SK-N-SH (cell line): Measurements from ENCODE around the gene THBS2. TPM values are rescaled to one million over a fixed set of nuclear protein-coding genes. Genes with fewer than 3 reads are reported as not detected.

Experiments used
- CTCF ChIA-PET: fragments of 300-600, 350-600 bp; formaldehyde crosslinking; extraction: SDS; loops from one replicate; lab custom pipeline; 2021; lab: Yijun Ruan, JAX
- POLR2A ChIA-PET: fragments of 350-600 bp; sonication (Branson Sonifier 250); formaldehyde crosslinking; extraction: SDS; loops from one replicate; lab custom pipeline; 2020; ENCODE audit warnings: antibody characterized with exemption, inconsistent platforms; lab: Yijun Ruan, JAX
- DNase-seq: peaks from one replicate; pipeline ENCODE4 v3.0.0; 2012
- H2AFZ ChIP-seq: fragments of 200-600 bp; sonication (generic); 2 replicates; pipeline ENCODE4 v1.8.1; 2016; ENCODE audit warnings: antibody characterized with exemption, mild to moderate bottlenecking, low read depth
- H3F3A ChIP-seq: fragments of 200-600 bp; sonication (generic); replicated peaks from 2 replicates; pipeline ENCODE3; 2016; ENCODE audit warnings: antibody characterized with exemption, mild to moderate bottlenecking; ENCODE audit not compliant: insufficient read depth
- H3K27ac ChIP-seq, 2 experiments: fragments of 200-500 bp in 1 of 2; fragments of 200-600 bp in 1 of 2; sonication (Bioruptor generic) in 1 of 2; sonication (generic), shearing (Covaris generic) in 1 of 2; 2 replicates each; pipeline versions ENCODE4 v1.5.1 to v1.6.1; 2014 to 2016; ENCODE audit warnings: low read depth in 2 of 2, inconsistent platforms in 1 of 2, low read length in 1 of 2, mild to moderate bottlenecking in 1 of 2, mixed read lengths in 1 of 2
- H3K27me3 ChIP-seq: fragments of 200-600 bp; sonication (generic), shearing (Covaris generic); 2 replicates; pipeline ENCODE4 v1.6.1; 2016; ENCODE audit warnings: mixed run types; ENCODE audit not compliant: insufficient read depth
- H3K36me3 ChIP-seq, 2 experiments: fragments of 200-500 bp in 1 of 2; fragments of 200-600 bp in 1 of 2; sonication (Bioruptor generic) in 1 of 2; sonication (generic) in 1 of 2; replicated peaks in 1 of 2; 2 replicates each; pipeline versions ENCODE3 to v1.5.1; 2014 to 2016; ENCODE audit warnings: low read length in 1 of 2, mild to moderate bottlenecking in 1 of 2; ENCODE audit not compliant: insufficient read depth in 2 of 2, control insufficient read depth in 1 of 2
- H3K4me1 ChIP-seq, 2 experiments: fragments of 200-500 bp in 1 of 2; fragments of 200-600 bp in 1 of 2; sonication (Bioruptor generic) in 1 of 2; sonication (generic), shearing (Covaris generic) in 1 of 2; 2 replicates each; pipeline versions ENCODE4 v1.5.1 to v1.6.1; 2014 to 2016; ENCODE audit warnings: low read depth in 1 of 2, low read length in 1 of 2, mixed run types in 1 of 2; ENCODE audit not compliant: insufficient read depth in 2 of 2, control insufficient read depth in 1 of 2
- H3K4me2 ChIP-seq: fragments of 200-600 bp; sonication (generic), shearing (Covaris generic); 2 replicates; pipeline ENCODE4 v1.6.1; 2017; ENCODE audit warnings: mixed run types
- H3K4me3 ChIP-seq, 2 experiments: fragments of 200-500 bp in 1 of 2; fragments of 200-600 bp in 1 of 2; sonication (Bioruptor generic) in 1 of 2; sonication (generic), shearing (Covaris generic) in 1 of 2; 2 replicates each; pipeline versions ENCODE4 v1.5.1 to v1.8.1; 2014 to 2016; ENCODE audit warnings: low read depth in 2 of 2, inconsistent platforms in 1 of 2, low read length in 1 of 2, mild to moderate bottlenecking in 1 of 2, mixed read lengths in 1 of 2, moderate library complexity in 1 of 2
- H3K79me2 ChIP-seq: fragments of 200-600 bp; sonication (generic); 2 replicates; pipeline ENCODE4 v1.8.1; 2017; ENCODE audit warnings: mild to moderate bottlenecking; ENCODE audit not compliant: insufficient read depth
- H3K9ac ChIP-seq: fragments of 200-600 bp; sonication (generic); 2 replicates; pipeline ENCODE4 v1.6.1; 2017; ENCODE audit warnings: mixed run types
- H3K9me2 ChIP-seq: fragments of 200-600 bp; sonication (generic); 2 replicates; pipeline ENCODE4 v1.6.1; 2017; ENCODE audit warnings: mixed run types
- H3K9me3 ChIP-seq: fragments of 200-600 bp; sonication (generic); 2 replicates; pipeline ENCODE4 v1.6.1; 2017; ENCODE audit warnings: mixed run types, mild to moderate bottlenecking, moderate library complexity
- H4K20me1 ChIP-seq: fragments of 200-600 bp; sonication (generic); 2 replicates; pipeline ENCODE4 v1.6.1; 2017; ENCODE audit warnings: mild to moderate bottlenecking, mixed run types; ENCODE audit not compliant: insufficient read depth
- EP300 ChIP-seq, 2 experiments: IDR thresholded peaks; 2 replicates each; pipeline versions ENCODE4 v1.4.0 to v1.6.1; 2012; ENCODE audit warnings: borderline replicate concordance in 1 of 2, low read depth in 1 of 2, low read length in 1 of 2
- EZH2phosphoT487 ChIP-seq: fragments of 200-600 bp; sonication (generic); IDR thresholded peaks from 2 replicates; pipeline ENCODE4 v1.6.1; 2017; ENCODE audit warnings: low read depth, mixed run types, mild to moderate bottlenecking, antibody characterized with exemption, moderate library complexity, borderline replicate concordance
- FOSL2 ChIP-seq: IDR thresholded peaks from 2 replicates; pipeline ENCODE4 v1.4.0; 2012; ENCODE audit warnings: low read depth, mild to moderate bottlenecking, moderate library complexity, borderline replicate concordance
- FOXJ3 ChIP-seq: sonication (generic); formaldehyde crosslinking; IDR thresholded peaks from 2 replicates; pipeline ENCODE4 v1.5.1; 2020; ENCODE audit warnings: mild to moderate bottlenecking, missing genetic modification reagents
- GABPA ChIP-seq: IDR thresholded peaks from 2 replicates; pipeline ENCODE4 v1.4.0; 2012; ENCODE audit warnings: low read depth, mild to moderate bottlenecking
- GATA2 ChIP-seq: sonication (generic); formaldehyde crosslinking; IDR thresholded peaks from 2 replicates; pipeline ENCODE4 v1.5.0; 2020; ENCODE audit warnings: mild to moderate bottlenecking, missing genetic modification reagents
- MXI1 ChIP-seq: IDR thresholded peaks from 2 replicates; pipeline ENCODE4 v1.6.1; 2012; ENCODE audit warnings: mild to moderate bottlenecking, low read depth, low read length, improper control_type of control experiment
- NRF1 ChIP-seq: IDR thresholded peaks from 2 replicates; pipeline ENCODE4 v1.6.1; 2012; ENCODE audit warnings: low read depth, mild to moderate bottlenecking, low read length
- POLR2AphosphoS5 ChIP-seq: IDR thresholded peaks from 2 replicates; pipeline ENCODE4 v1.6.1; 2012; ENCODE audit warnings: low read depth, low read length
- RCOR1 ChIP-seq: fragments of 150-350 bp; IDR thresholded peaks from 2 replicates; pipeline ENCODE4 v1.6.1; 2017; ENCODE audit warnings: antibody characterized with exemption, low read length
- RXRA ChIP-seq: IDR thresholded peaks from 2 replicates; pipeline ENCODE4 v1.4.0; 2012; ENCODE audit warnings: low read depth, mild to moderate bottlenecking, borderline replicate concordance
- SIN3A ChIP-seq: IDR thresholded peaks from 2 replicates; pipeline ENCODE4 v1.6.1; 2012; ENCODE audit warnings: low read depth, mild to moderate bottlenecking, low read length, moderate library complexity, borderline replicate concordance
- TEAD4 ChIP-seq: IDR thresholded peaks from 2 replicates; pipeline ENCODE4 v1.4.0; 2012; ENCODE audit warnings: mild to moderate bottlenecking, borderline replicate concordance; ENCODE audit not compliant: insufficient read depth
- YY1 ChIP-seq: IDR thresholded peaks from 2 replicates; pipeline ENCODE4 v1.4.0; 2012; ENCODE audit warnings: low read depth, mild to moderate bottlenecking
- WGBS: methylation state at CpG from one replicate; pipeline ENCODE4 v1.1.6; 2017; ENCODE audit warnings: low lambda C conversion rate; 5-methylcytosine and 5-hydroxymethylcytosine counted together
- polyA plus RNA-seq, 3 experiments: library from polyadenylated mRNA; depleted of rRNA; stranded (reverse); fragments of >200 nt; gene quantifications; 2 replicates each; pipeline ENCODE4 v1.2.3, GENCODE V29; 2012
- TF ChIP-seq, protein P1 (sequence below): IDR thresholded peaks from 2 replicates; pipeline ENCODE4 v1.4.0; 2012; ENCODE audit warnings: low read depth, borderline replicate concordance
- TF ChIP-seq, protein P2 (sequence below): fragments of 200-600 bp; sonication (generic); IDR thresholded peaks from 2 replicates; pipeline ENCODE4 v1.6.1; 2017; ENCODE audit warnings: antibody characterized with exemption, mild to moderate bottlenecking, moderate library complexity
- TF ChIP-seq, protein P3 (sequence below): IDR thresholded peaks from 2 replicates; pipeline ENCODE4 v1.6.1; 2012; ENCODE audit warnings: mild to moderate bottlenecking, low read depth, low read length, moderate library complexity
- TF ChIP-seq, protein P4 (sequence below): IDR thresholded peaks from 2 replicates; pipeline ENCODE4 v1.4.0; 2012; ENCODE audit warnings: low read depth, borderline replicate concordance
- TF ChIP-seq, protein P5 (sequence below): IDR thresholded peaks from 2 replicates; pipeline ENCODE4; 2012
- TF ChIP-seq, protein P6 (sequence below): fragments of 150-350 bp; IDR thresholded peaks from 2 replicates; pipeline ENCODE4 v1.6.1; 2017; ENCODE audit warnings: antibody characterized with exemption, low read length, low read depth, borderline replicate concordance

The THBS2 gene
- polyA plus RNA-seq, 1 of the 3 experiments (the other 2 are of a cell fraction): 166 TPM

DNA sequence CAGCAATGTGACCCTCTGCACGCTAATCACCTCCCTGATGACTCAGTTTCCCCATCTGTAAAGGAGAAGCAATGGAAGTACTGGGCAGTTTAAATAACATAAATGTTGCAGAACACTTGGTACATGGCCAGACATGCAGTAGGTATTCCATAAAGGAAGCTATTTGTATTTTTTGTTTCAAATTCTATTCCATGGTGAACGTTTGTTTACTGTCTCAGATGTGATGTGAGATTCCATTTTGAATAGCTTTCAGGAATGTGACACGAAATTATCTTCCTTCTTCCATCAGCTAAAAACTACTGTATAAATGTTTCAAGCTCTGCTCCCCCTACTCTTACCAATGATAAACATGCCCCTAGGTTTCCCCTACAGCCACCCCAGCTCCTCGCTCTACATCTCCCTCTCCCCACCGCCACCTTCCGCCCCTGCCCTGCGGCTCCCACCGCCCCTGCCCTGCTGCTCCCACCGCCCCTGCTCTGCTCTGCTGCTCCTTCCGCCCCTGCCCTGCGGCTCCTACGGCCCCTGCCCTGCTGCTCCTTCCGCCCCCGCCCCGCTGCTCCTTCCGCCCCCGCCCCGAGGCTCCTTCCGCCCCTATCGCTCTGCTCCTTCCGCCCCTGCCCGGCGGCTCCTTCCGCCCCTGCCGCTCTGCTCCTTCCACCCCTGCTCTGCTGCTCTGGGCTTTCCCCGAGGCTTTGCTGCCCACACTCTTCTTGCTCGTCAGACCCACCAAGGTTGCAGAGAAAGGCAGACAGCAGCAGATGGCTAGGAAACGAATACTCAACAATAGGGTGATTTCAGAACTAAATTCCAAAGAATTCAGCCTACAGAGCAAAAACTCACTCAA is 78.9 kb downstream of the THBS2 start:
- no peaks in the 10 kb centered on the region for H3K36me3 ChIP-seq
- no peak overlapping the region for H3K27ac ChIP-seq
- WGBS: 83% methylated on average over 27 of the region's 28 CpGs
- H3K9ac ChIP-seq: no peak overlapping the region
- no peak overlapping the region for H3K4me3 ChIP-seq
- H3K4me2 ChIP-seq: no peak overlapping the region
- H3K27me3 ChIP-seq: no peaks in the 10 kb centered on the region
- DNase-seq: no peak
- TF ChIP-seq, protein P1, sequence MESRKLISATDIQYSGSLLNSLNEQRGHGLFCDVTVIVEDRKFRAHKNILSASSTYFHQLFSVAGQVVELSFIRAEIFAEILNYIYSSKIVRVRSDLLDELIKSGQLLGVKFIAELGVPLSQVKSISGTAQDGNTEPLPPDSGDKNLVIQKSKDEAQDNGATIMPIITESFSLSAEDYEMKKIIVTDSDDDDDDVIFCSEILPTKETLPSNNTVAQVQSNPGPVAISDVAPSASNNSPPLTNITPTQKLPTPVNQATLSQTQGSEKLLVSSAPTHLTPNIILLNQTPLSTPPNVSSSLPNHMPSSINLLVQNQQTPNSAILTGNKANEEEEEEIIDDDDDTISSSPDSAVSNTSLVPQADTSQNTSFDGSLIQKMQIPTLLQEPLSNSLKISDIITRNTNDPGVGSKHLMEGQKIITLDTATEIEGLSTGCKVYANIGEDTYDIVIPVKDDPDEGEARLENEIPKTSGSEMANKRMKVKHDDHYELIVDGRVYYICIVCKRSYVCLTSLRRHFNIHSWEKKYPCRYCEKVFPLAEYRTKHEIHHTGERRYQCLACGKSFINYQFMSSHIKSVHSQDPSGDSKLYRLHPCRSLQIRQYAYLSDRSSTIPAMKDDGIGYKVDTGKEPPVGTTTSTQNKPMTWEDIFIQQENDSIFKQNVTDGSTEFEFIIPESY: no peak
- no peak for TF ChIP-seq FOSL2
- no peak for TF ChIP-seq GABPA
- TF ChIP-seq EP300 (IDR thresholded peaks at IDR 0.05; ENCODE audit: borderline replicate concordance in 1 of 2, low read depth in 1 of 2, low read length in 1 of 2): no peak
- TF ChIP-seq, protein P2, sequence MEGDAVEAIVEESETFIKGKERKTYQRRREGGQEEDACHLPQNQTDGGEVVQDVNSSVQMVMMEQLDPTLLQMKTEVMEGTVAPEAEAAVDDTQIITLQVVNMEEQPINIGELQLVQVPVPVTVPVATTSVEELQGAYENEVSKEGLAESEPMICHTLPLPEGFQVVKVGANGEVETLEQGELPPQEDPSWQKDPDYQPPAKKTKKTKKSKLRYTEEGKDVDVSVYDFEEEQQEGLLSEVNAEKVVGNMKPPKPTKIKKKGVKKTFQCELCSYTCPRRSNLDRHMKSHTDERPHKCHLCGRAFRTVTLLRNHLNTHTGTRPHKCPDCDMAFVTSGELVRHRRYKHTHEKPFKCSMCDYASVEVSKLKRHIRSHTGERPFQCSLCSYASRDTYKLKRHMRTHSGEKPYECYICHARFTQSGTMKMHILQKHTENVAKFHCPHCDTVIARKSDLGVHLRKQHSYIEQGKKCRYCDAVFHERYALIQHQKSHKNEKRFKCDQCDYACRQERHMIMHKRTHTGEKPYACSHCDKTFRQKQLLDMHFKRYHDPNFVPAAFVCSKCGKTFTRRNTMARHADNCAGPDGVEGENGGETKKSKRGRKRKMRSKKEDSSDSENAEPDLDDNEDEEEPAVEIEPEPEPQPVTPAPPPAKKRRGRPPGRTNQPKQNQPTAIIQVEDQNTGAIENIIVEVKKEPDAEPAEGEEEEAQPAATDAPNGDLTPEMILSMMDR: no peak
- TF ChIP-seq, protein P3, sequence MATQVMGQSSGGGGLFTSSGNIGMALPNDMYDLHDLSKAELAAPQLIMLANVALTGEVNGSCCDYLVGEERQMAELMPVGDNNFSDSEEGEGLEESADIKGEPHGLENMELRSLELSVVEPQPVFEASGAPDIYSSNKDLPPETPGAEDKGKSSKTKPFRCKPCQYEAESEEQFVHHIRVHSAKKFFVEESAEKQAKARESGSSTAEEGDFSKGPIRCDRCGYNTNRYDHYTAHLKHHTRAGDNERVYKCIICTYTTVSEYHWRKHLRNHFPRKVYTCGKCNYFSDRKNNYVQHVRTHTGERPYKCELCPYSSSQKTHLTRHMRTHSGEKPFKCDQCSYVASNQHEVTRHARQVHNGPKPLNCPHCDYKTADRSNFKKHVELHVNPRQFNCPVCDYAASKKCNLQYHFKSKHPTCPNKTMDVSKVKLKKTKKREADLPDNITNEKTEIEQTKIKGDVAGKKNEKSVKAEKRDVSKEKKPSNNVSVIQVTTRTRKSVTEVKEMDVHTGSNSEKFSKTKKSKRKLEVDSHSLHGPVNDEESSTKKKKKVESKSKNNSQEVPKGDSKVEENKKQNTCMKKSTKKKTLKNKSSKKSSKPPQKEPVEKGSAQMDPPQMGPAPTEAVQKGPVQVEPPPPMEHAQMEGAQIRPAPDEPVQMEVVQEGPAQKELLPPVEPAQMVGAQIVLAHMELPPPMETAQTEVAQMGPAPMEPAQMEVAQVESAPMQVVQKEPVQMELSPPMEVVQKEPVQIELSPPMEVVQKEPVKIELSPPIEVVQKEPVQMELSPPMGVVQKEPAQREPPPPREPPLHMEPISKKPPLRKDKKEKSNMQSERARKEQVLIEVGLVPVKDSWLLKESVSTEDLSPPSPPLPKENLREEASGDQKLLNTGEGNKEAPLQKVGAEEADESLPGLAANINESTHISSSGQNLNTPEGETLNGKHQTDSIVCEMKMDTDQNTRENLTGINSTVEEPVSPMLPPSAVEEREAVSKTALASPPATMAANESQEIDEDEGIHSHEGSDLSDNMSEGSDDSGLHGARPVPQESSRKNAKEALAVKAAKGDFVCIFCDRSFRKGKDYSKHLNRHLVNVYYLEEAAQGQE: no peak
- TF ChIP-seq, protein P4, sequence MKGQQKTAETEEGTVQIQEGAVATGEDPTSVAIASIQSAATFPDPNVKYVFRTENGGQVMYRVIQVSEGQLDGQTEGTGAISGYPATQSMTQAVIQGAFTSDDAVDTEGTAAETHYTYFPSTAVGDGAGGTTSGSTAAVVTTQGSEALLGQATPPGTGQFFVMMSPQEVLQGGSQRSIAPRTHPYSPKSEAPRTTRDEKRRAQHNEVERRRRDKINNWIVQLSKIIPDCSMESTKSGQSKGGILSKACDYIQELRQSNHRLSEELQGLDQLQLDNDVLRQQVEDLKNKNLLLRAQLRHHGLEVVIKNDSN: no peak
- TF ChIP-seq, protein P5, sequence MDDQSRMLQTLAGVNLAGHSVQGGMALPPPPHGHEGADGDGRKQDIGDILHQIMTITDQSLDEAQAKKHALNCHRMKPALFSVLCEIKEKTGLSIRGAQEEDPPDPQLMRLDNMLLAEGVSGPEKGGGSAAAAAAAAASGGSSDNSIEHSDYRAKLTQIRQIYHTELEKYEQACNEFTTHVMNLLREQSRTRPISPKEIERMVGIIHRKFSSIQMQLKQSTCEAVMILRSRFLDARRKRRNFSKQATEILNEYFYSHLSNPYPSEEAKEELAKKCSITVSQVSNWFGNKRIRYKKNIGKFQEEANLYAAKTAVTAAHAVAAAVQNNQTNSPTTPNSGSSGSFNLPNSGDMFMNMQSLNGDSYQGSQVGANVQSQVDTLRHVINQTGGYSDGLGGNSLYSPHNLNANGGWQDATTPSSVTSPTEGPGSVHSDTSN: no peak
- TF ChIP-seq EZH2phosphoT487: no peak
- TF ChIP-seq, protein P6, sequence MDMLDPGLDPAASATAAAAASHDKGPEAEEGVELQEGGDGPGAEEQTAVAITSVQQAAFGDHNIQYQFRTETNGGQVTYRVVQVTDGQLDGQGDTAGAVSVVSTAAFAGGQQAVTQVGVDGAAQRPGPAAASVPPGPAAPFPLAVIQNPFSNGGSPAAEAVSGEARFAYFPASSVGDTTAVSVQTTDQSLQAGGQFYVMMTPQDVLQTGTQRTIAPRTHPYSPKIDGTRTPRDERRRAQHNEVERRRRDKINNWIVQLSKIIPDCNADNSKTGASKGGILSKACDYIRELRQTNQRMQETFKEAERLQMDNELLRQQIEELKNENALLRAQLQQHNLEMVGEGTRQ: no peak
- no peak for TF ChIP-seq GATA2 (CRISPR knock-in tag)
- no peak for TF ChIP-seq RCOR1
- no peak for TF ChIP-seq YY1
- no peak for TF ChIP-seq NRF1
- TF ChIP-seq TEAD4: no peak
- TF ChIP-seq POLR2AphosphoS5: no peak
- no peak for TF ChIP-seq SIN3A
- TF ChIP-seq MXI1: no peak
- no peak for TF ChIP-seq RXRA
- no peak for TF ChIP-seq FOXJ3 (CRISPR knock-in tag)
- no peaks in the 10 kb centered on the region for H3K4me1 ChIP-seq
- H3K9me3 ChIP-seq: no peaks in the 10 kb centered on the region
- H3F3A ChIP-seq: no peaks in the 10 kb centered on the region
- no peaks in the 10 kb centered on the region for H4K20me1 ChIP-seq
- H3K79me2 ChIP-seq: no peaks in the 10 kb centered on the region
- POLR2A ChIA-PET: no interaction called here
- no peak overlapping the region for H2AFZ ChIP-seq
- CTCF ChIA-PET: no interaction called here
- H3K9me2 ChIP-seq: no peaks in the 10 kb centered on the region
